HepG2 (cell line): ENCODE measurements around the gene SCMH1. TPM values are rescaled to one million over a fixed set of nuclear protein-coding genes. Genes with fewer than 3 reads are reported as not detected.

Experiments used
- ATAC-seq: fragments of 200-7000 bp; cut with Tn5 transposase; 3 replicates; pipeline ENCODE4 v1.9.1; 2020; ENCODE audit warnings: mild to moderate bottlenecking, moderate library complexity
- BruUV-seq: library from RNA; stranded (reverse); fragments of 400-500 nt; replicated peaks from 2 replicates; lab custom pipeline; 2021; lab: Mats Ljungman, UMichigan
- CTCF ChIA-PET: fragments of 300-600 bp; formaldehyde crosslinking; extraction: SDS; loops from one replicate; lab custom pipeline; 2021; ENCODE audit warnings: low total read pairs, inconsistent platforms, low intra/inter-chr PET ratio; lab: Yijun Ruan, JAX
- POLR2A ChIA-PET: fragments of 350-600 bp; sonication (Branson Sonifier 250); formaldehyde crosslinking; loops from one replicate; lab custom pipeline; 2020; ENCODE audit warnings: antibody characterized with exemption, inconsistent platforms; lab: Yijun Ruan, JAX
- DNase-seq: peaks from one replicate; pipeline ENCODE4 v3.0.0-alpha.2; 2015; ENCODE audit warnings: low spot score
- FAIRE-seq: peaks from 3 replicates; lab custom pipeline; 2011; peaks lifted over from hg19 to GRCh38; lab: Jason Lieb, UNC
- H2AFZ ChIP-seq: one replicate; pipeline ENCODE4 v1.6.1; 2011; ENCODE audit warnings: low read length, inconsistent platforms
- H3K27ac ChIP-seq: fragments of 300-600 bp; 3 replicates; pipeline ENCODE4 v1.8.0; 2011; ENCODE audit warnings: mixed run types, mild to moderate bottlenecking, mixed read lengths, low read length, inconsistent platforms; ENCODE audit not compliant: insufficient read depth; ENCODE audit errors: extremely low read length
- H3K27me3 ChIP-seq, 2 experiments: fragments of 200-600 bp in 1 of 2; 2 replicates in 1 of 2; 3 replicates in 1 of 2; pipeline versions ENCODE4 v1.6.0 to v1.8.0; 2011; ENCODE audit warnings: low read length in 2 of 2, mild to moderate bottlenecking in 2 of 2, moderate library complexity in 2 of 2, inconsistent platforms in 1 of 2; ENCODE audit not compliant: insufficient read depth in 2 of 2, control insufficient read depth in 1 of 2
- H3K36me3 ChIP-seq, 2 experiments: fragments of 200-600 bp in 1 of 2; replicated peaks in 1 of 2; 2 replicates in 1 of 2; 3 replicates in 1 of 2; pipeline versions ENCODE4 v1.5.1 to v1.8.0; 2011; ENCODE audit warnings: low read length in 2 of 2, inconsistent platforms in 1 of 2; ENCODE audit not compliant: insufficient read depth in 2 of 2, control insufficient read depth in 1 of 2
- H3K4me1 ChIP-seq: 2 replicates; pipeline ENCODE4 v1.5.1; 2012; ENCODE audit warnings: low read length, inconsistent platforms; ENCODE audit not compliant: insufficient read depth
- H3K4me2 ChIP-seq: 2 replicates; pipeline ENCODE4 v1.6.0; 2011; ENCODE audit warnings: low read depth, low read length, inconsistent platforms
- H3K4me3 ChIP-seq, 3 experiments: fragments of 200-600 bp in 1 of 3; sonication (generic), shearing (Covaris generic) in 1 of 3; replicated peaks in 1 of 3; 2 replicates each; pipeline ENCODE4 v1.5.1; 2011 to 2016; ENCODE audit warnings: low read length in 3 of 3, inconsistent platforms in 2 of 3, low read depth in 2 of 3, mild to moderate bottlenecking in 2 of 3, control low read depth in 1 of 3, mixed read lengths in 1 of 3; ENCODE audit not compliant: insufficient read depth in 1 of 3
- H3K79me2 ChIP-seq: one replicate; pipeline ENCODE4 v1.6.1; 2011; ENCODE audit warnings: low read length, inconsistent platforms; ENCODE audit not compliant: insufficient read depth
- H3K9ac ChIP-seq: 2 replicates; pipeline ENCODE4 v1.6.0; 2011; ENCODE audit warnings: mild to moderate bottlenecking, low read depth, low read length, inconsistent platforms; ENCODE audit not compliant: insufficient read depth
- H3K9me3 ChIP-seq: 2 replicates; pipeline ENCODE4 v1.5.1; 2012; ENCODE audit warnings: mild to moderate bottlenecking, low read length
- H4K20me1 ChIP-seq: 2 replicates; pipeline ENCODE4 v1.6.0; 2011; ENCODE audit warnings: inconsistent platforms, mild to moderate bottlenecking, low read length, moderate library complexity; ENCODE audit not compliant: insufficient read depth
- ARNT2 ChIP-seq: sonication (generic); formaldehyde crosslinking; IDR thresholded peaks from 2 replicates; pipeline ENCODE4 v1.8.0; 2022; ENCODE audit warnings: mild to moderate bottlenecking, low read depth, missing genetic modification reagents, moderate library complexity
- CREM ChIP-seq, 2 experiments: sonication (generic) in 1 of 2; formaldehyde crosslinking in 1 of 2; IDR thresholded peaks; 2 replicates each; pipeline versions ENCODE4 v1.4.0 to v1.6.1; 2016 to 2020; ENCODE audit warnings: antibody characterized with exemption in 1 of 2, mild to moderate bottlenecking in 1 of 2, missing genetic modification reagents in 1 of 2
- FOXK2 ChIP-seq: fragments of 450-650 bp; IDR thresholded peaks from 2 replicates; pipeline ENCODE4 v1.6.1; 2016
- HINFP ChIP-seq: sonication (generic); formaldehyde crosslinking; IDR thresholded peaks from 2 replicates; pipeline ENCODE4 v1.4.0; 2020; ENCODE audit warnings: low read depth, mild to moderate bottlenecking, missing genetic modification reagents
- HNRNPK ChIP-seq: fragments of 200-400 bp; formaldehyde crosslinking; IDR thresholded peaks from 2 replicates; pipeline ENCODE4 v1.6.1; 2018; ENCODE audit warnings: low read length, low read depth, moderate library complexity, mild to moderate bottlenecking; ENCODE audit not compliant: poor library complexity, severe bottlenecking
- TAF1 ChIP-seq: sonication (generic); formaldehyde crosslinking; IDR thresholded peaks from 2 replicates; pipeline ENCODE4 v1.4.0; 2020; ENCODE audit warnings: missing genetic modification reagents
- ZNF275 ChIP-seq: sonication (generic); formaldehyde crosslinking; IDR thresholded peaks from 2 replicates; pipeline ENCODE4 v1.8.0; 2022; ENCODE audit warnings: missing genetic modification reagents, mild to moderate bottlenecking, inconsistent platforms, borderline replicate concordance
- ZNF713 ChIP-seq: sonication (generic); formaldehyde crosslinking; IDR thresholded peaks from 2 replicates; pipeline ENCODE4 v1.4.0; 2020; ENCODE audit warnings: mild to moderate bottlenecking, missing genetic modification reagents
- ZNF746 ChIP-seq: sonication (generic); formaldehyde crosslinking; IDR thresholded peaks from 2 replicates; pipeline ENCODE4 v1.8.0; 2022; ENCODE audit warnings: mild to moderate bottlenecking, missing genetic modification reagents
- ZSCAN20 ChIP-seq: sonication (generic); formaldehyde crosslinking; IDR thresholded peaks from 2 replicates; pipeline ENCODE4 v1.4.0; 2020; ENCODE audit warnings: missing genetic modification reagents, mild to moderate bottlenecking, borderline replicate concordance
- WGBS: methylation state at CpG from one replicate; pipeline ENCODE4 v1.1.6; 2017; ENCODE audit warnings: low lambda C conversion rate; 5-methylcytosine and 5-hydroxymethylcytosine counted together
- in situ Hi-C: cut with HindIII; loops from 2 replicates; pipeline ENCODE4 v1.10.0; 2017; ENCODE audit warnings: low pct_unique_long_range_greater_than_20kb; ENCODE audit not compliant: extremely low pct_ligation_motif_present
- intact Hi-C: fragments of 100-400 bp; cut with micrococcal nuclease; formaldehyde crosslinking; loops from one replicate; pipeline ENCODE4 v1.10.0; 2022; ENCODE audit not compliant: unreplicated experiment
- polyA plus RNA-seq, 8 experiments: library from polyadenylated mRNA; depleted of rRNA in 3 of 8; stranded (reverse) in 7 of 8; unstranded in 1 of 8; fragments of >200 nt; fragmentation: Illumina TruSeq in 4 of 8; extraction: Trizol in 4 of 8; gene quantifications; 2 replicates each; pipeline versions ENCODE4 v1.2.1 to v1.2.3, GENCODE V29; 2011 to 2016; ENCODE audit warnings: low read depth in 4 of 8, missing spikeins in 1 of 8, mixed read lengths in 1 of 8; ENCODE audit not compliant: insufficient read depth in 1 of 8
- total RNA-seq, 5 experiments: library from RNA; depleted of rRNA; stranded (reverse); fragments of >200 nt; fragmentation: Illumina TruSeq; extraction: Trizol; gene quantifications; 2 replicates each; pipeline ENCODE4 v1.2.3, GENCODE V29; 2016; ENCODE audit warnings: low read depth in 1 of 5
- TF ChIP-seq, protein P1 (sequence below): IDR thresholded peaks from 2 replicates; pipeline ENCODE4 v1.6.1; 2016; ENCODE audit warnings: missing compliant biosample characterization, missing genetic modification reagents, borderline replicate concordance
- TF ChIP-seq, protein P2 (sequence below): IDR thresholded peaks from 2 replicates; pipeline ENCODE4 v1.6.1; 2016; ENCODE audit warnings: low read depth, missing genetic modification reagents, missing compliant biosample characterization

SCMH1 gene
- total and polyA plus RNA-seq, 2 of the 13 experiments (the other 11 are each of a cell fraction or from before 2014, with no cell fraction given): 41.8 to 52.6 TPM

GRCh38 chr1:41158147-41158875 is 83.8 kb downstream of the SCMH1 start:
- DNase-seq: no peak
- ChIA-PET POLR2A (interaction anchor here (1.2 to 1.5 kb wide), 2 partner anchors 11 to 84 kb away, joined by 4 read pairs; partner anchors contain the start of gene SCMH1), CTCF (no interaction called here)
- H3K4me2 ChIP-seq: no peak overlapping the region
- FAIRE-seq: no peak
- no TSS peak for BruUV-seq
- H3K27me3 ChIP-seq: no peaks in the 10 kb centered on the region
- no peak overlapping the region for H3K9ac ChIP-seq
- no peaks in the 10 kb centered on the region for H3K9me3 ChIP-seq
- in situ Hi-C loops: no loop called here
- H3K79me2 ChIP-seq: no peaks in the 10 kb centered on the region
- intact Hi-C loops: loop anchor here (10.0 kb wide), 1 partner anchor 86 kb away; the partner anchor contains the start of gene SCMH1
- H3K4me1 ChIP-seq: 0 out of 2 replicates have a peak, but pooled peaks cover 5% of the 10 kb centered on the region
- H2AFZ ChIP-seq: no peak overlapping the region
- no peaks in the 10 kb centered on the region for H4K20me1 ChIP-seq
- H3K27ac ChIP-seq: no peak overlapping the region
- H3K36me3 ChIP-seq: peaks cover 9 to 20% of the 10 kb centered on the region in 2 experiments
- H3K4me3 ChIP-seq: no peak overlapping the region
- ATAC-seq: no peak
- WGBS: 95% methylated on average over 3 of the region's 3 CpGs
- no peak for TF ChIP-seq ZNF746 (CRISPR knock-in tag)
- no peak for TF ChIP-seq CREM (IDR thresholded peaks at IDR 0.05)
- TF ChIP-seq CREM (CRISPR knock-in tag; IDR thresholded peaks at IDR 0.05): no peak
- TF ChIP-seq, protein P1, sequence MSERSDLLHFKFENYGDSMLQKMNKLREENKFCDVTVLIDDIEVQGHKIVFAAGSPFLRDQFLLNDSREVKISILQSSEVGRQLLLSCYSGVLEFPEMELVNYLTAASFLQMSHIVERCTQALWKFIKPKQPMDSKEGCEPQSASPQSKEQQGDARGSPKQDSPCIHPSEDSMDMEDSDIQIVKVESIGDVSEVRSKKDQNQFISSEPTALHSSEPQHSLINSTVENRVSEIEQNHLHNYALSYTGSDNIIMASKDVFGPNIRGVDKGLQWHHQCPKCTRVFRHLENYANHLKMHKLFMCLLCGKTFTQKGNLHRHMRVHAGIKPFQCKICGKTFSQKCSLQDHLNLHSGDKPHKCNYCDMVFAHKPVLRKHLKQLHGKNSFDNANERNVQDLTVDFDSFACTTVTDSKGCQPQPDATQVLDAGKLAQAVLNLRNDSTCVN (CRISPR knock-in tag): no peak
- TF ChIP-seq FOXK2: no peak
- TF ChIP-seq ARNT2: no peak
- TF ChIP-seq, protein P2, sequence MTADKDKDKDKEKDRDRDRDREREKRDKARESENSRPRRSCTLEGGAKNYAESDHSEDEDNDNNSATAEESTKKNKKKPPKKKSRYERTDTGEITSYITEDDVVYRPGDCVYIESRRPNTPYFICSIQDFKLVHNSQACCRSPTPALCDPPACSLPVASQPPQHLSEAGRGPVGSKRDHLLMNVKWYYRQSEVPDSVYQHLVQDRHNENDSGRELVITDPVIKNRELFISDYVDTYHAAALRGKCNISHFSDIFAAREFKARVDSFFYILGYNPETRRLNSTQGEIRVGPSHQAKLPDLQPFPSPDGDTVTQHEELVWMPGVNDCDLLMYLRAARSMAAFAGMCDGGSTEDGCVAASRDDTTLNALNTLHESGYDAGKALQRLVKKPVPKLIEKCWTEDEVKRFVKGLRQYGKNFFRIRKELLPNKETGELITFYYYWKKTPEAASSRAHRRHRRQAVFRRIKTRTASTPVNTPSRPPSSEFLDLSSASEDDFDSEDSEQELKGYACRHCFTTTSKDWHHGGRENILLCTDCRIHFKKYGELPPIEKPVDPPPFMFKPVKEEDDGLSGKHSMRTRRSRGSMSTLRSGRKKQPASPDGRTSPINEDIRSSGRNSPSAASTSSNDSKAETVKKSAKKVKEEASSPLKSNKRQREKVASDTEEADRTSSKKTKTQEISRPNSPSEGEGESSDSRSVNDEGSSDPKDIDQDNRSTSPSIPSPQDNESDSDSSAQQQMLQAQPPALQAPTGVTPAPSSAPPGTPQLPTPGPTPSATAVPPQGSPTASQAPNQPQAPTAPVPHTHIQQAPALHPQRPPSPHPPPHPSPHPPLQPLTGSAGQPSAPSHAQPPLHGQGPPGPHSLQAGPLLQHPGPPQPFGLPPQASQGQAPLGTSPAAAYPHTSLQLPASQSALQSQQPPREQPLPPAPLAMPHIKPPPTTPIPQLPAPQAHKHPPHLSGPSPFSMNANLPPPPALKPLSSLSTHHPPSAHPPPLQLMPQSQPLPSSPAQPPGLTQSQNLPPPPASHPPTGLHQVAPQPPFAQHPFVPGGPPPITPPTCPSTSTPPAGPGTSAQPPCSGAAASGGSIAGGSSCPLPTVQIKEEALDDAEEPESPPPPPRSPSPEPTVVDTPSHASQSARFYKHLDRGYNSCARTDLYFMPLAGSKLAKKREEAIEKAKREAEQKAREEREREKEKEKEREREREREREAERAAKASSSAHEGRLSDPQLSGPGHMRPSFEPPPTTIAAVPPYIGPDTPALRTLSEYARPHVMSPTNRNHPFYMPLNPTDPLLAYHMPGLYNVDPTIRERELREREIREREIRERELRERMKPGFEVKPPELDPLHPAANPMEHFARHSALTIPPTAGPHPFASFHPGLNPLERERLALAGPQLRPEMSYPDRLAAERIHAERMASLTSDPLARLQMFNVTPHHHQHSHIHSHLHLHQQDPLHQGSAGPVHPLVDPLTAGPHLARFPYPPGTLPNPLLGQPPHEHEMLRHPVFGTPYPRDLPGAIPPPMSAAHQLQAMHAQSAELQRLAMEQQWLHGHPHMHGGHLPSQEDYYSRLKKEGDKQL: no peak
- no peak for TF ChIP-seq HNRNPK
- no peak for TF ChIP-seq ZNF275
- no peak for TF ChIP-seq ZNF713 (CRISPR knock-in tag)
- TF ChIP-seq TAF1 (CRISPR knock-in tag): no peak
- TF ChIP-seq HINFP (CRISPR knock-in tag): no peak
- no peak for TF ChIP-seq ZSCAN20
